Activated naive CD4-positive, alpha-beta T cell treated with anti-CD3 and anti-CD28 coated beads, Interleukin-2, amount 50 U/mL, for 16 hours (primary cell): ENCODE results near the gene RNF141.

Experiments used
- DNase-seq: peaks from one replicate; pipeline ENCODE4 v3.0.0-alpha.2; 2020

RNF141 gene

GRCh38 chr11:10519630-10520029 is 21.4 kb downstream of the RNF141 start:
- no peak for DNase-seq

- no peak for DNase-seq
These were observed 22.1 kb downstream of the RNF141 start for GRCh38 chr11:10518891-10519290.

- DNase-seq = no peak
These were observed 22.9 kb downstream of the RNF141 start for GRCh38 chr11:10518123-10518522.

- DNase-seq = no peak
These were observed 25.6 kb downstream of the RNF141 start for GRCh38 chr11:10515418-10515817.

- no peak for DNase-seq
These were observed 26.3 kb downstream of the RNF141 start for GRCh38 chr11:10514709-10515108.

- DNase-seq = no peak
These were observed 26.8 kb downstream of the RNF141 start for GRCh38 chr11:10514202-10514601.

- no peak for DNase-seq
These were observed 29.8 kb downstream of the RNF141 start for GRCh38 chr11:10511181-10511621.

GRCh38 chr11:10506008-10506370 is 35.0 kb downstream of the RNF141 start:
- DNase-seq = no peak

- no peak for DNase-seq
These were observed 35.5 kb downstream of the RNF141 start for GRCh38 chr11:10505278-10506007.

- no peak for DNase-seq
These were observed 36.5 kb downstream of the RNF141 start for GRCh38 chr11:10504490-10504889.

- DNase-seq = no peak
These were observed 37.1 kb downstream of the RNF141 start for GRCh38 chr11:10503777-10504480.

- no peak for DNase-seq
These were observed 37.8 kb downstream of the RNF141 start for GRCh38 chr11:10503221-10503620.

GRCh38 chr11:10502770-10503169 is 38.2 kb downstream of the RNF141 start:
- DNase-seq = no peak

GRCh38 chr11:10502065-10502680 is 38.8 kb downstream of the RNF141 start:
- no peak for DNase-seq

GRCh38 chr11:10500757-10501684 is 40.0 kb downstream of the RNF141 start:
- DNase-seq = no peak

- no peak for DNase-seq
These were observed 40.9 kb downstream of the RNF141 start for GRCh38 chr11:10499874-10500601.

GRCh38 chr11:10499452-10499851 is 41.5 kb downstream of the RNF141 start:
- DNase-seq = no peak

- DNase-seq = no peak
These were observed 42.3 kb downstream of the RNF141 start for GRCh38 chr11:10498426-10499250.

GRCh38 chr11:10498022-10498400 is 43.0 kb downstream of the RNF141 start:
- no peak for DNase-seq

- DNase-seq = no peak
These were observed 43.5 kb downstream of the RNF141 start for GRCh38 chr11:10497371-10498021.
